ENCODE results near the gene KRT24.

Gene KRT24

GRCh38 chr17:40671282-40671681 lies 32.3 kb downstream of the KRT24 start:
- no peak overlapping the region for H3K4me3 Mint-ChIP-seq
- no peak for ATAC-seq
- no peaks in the 10 kb centered on the region for H3K4me1 Mint-ChIP-seq
- no peak overlapping the region for H3K27ac Mint-ChIP-seq
- H3K27me3 Mint-ChIP-seq = peaks cover 28% of the 10 kb centered on the region
- H3K9me3 Mint-ChIP-seq = no peaks in the 10 kb centered on the region
- no peaks in the 10 kb centered on the region for H3K36me3 Mint-ChIP-seq

- no peak overlapping the region for H3K4me3 Mint-ChIP-seq
- no peak overlapping the region for H3K27ac Mint-ChIP-seq
- peaks cover 4% of the 10 kb centered on the region for H3K4me1 Mint-ChIP-seq
- no peaks in the 10 kb centered on the region for H3K9me3 Mint-ChIP-seq
- no peak for ATAC-seq
- no peaks in the 10 kb centered on the region for H3K36me3 Mint-ChIP-seq
- H3K27me3 Mint-ChIP-seq = peaks cover 24% of the 10 kb centered on the region
Measured at GRCh38 chr17:40666331-40666730, 37.2 kb downstream of the KRT24 start.

- Mint-ChIP-seq H3K4me3 (no peak within 1 kb of the TSS), H3K9me3 (no peaks in the 10 kb centered on the region), H3K27ac (no peak within 1 kb of the TSS), H3K27me3 (peaks cover 27% of the 10 kb centered on the region), H3K4me1 (peaks cover 4% of the 10 kb centered on the region), H3K36me3 (no peaks in the 10 kb centered on the region)
- ATAC-seq = no peak
Measured at GRCh38 chr17:40664582-40665333, 38.8 kb downstream of the KRT24 start, which contains the start of gene KRT222. KRT222 (minus strand) TSS chr17:40665177; CDS start chr17:40665099, 78 bp downstream.

- ATAC-seq = no peak
- Mint-ChIP-seq H3K9me3 (no peaks in the 10 kb centered on the region), H3K4me3 (no peak overlapping the region), H3K4me1 (peaks cover 4% of the 10 kb centered on the region), H3K27me3 (peaks cover 37% of the 10 kb centered on the region), H3K27ac (no peak overlapping the region), H3K36me3 (no peaks in the 10 kb centered on the region)
Measured at GRCh38 chr17:40663252-40663651, 40.3 kb downstream of the KRT24 start.

GRCh38 chr17:40659911-40660310 lies 43.6 kb downstream of the KRT24 start:
- Mint-ChIP-seq H3K4me3 (no peak overlapping the region), H3K36me3 (no peaks in the 10 kb centered on the region), H3K27me3 (peaks cover 21% of the 10 kb centered on the region), H3K27ac (no peak overlapping the region), H3K4me1 (peaks cover 1% of the 10 kb centered on the region), H3K9me3 (no peaks in the 10 kb centered on the region)
- no peak for ATAC-seq

- H3K27ac Mint-ChIP-seq = no peak overlapping the region
- H3K36me3 Mint-ChIP-seq = no peaks in the 10 kb centered on the region
- H3K4me3 Mint-ChIP-seq = no peak overlapping the region
- no peaks in the 10 kb centered on the region for H3K4me1 Mint-ChIP-seq
- H3K9me3 Mint-ChIP-seq = no peaks in the 10 kb centered on the region
- peaks cover 17% of the 10 kb centered on the region for H3K27me3 Mint-ChIP-seq
- no peak for ATAC-seq
Measured at GRCh38 chr17:40658396-40658795, 45.2 kb downstream of the KRT24 start.

- no peaks in the 10 kb centered on the region for H3K9me3 Mint-ChIP-seq
- H3K4me3 Mint-ChIP-seq = no peak overlapping the region
- no peaks in the 10 kb centered on the region for H3K36me3 Mint-ChIP-seq
- no peaks in the 10 kb centered on the region for H3K27me3 Mint-ChIP-seq
- no peak for ATAC-seq
- no peak overlapping the region for H3K27ac Mint-ChIP-seq
- H3K4me1 Mint-ChIP-seq = peaks cover 9% of the 10 kb centered on the region
Measured at GRCh38 chr17:40651939-40652338, 51.6 kb downstream of the KRT24 start.

GRCh38 chr17:40648384-40648968 lies 55.1 kb downstream of the KRT24 start:
- Mint-ChIP-seq H3K27me3 (no peaks in the 10 kb centered on the region), H3K27ac (peak overlapping the region; percentile 100), H3K36me3 (peaks cover 13% of the 10 kb centered on the region), H3K4me3 (peak overlapping the region; percentile 95), H3K4me1 (peaks cover 28% of the 10 kb centered on the region), H3K9me3 (no peaks in the 10 kb centered on the region)
- ATAC-seq = peak; percentile 46

Data from stimulated activated memory B cell treated with anti-CD40 and anti-IgM and Interleukin-4, amounts not matched to agents 10 μg/mL and 1 μg/mL and 100 μg/mL, for 72 hours (primary cell).